Mesendoderm (in vitro differentiated cells): Measurements from ENCODE around the gene AP4S1.
A peak's percentile ranks its signal among the peaks of the same experiment; 100 is the strongest.

ENCODE experiments used
- DNase-seq: peaks from one replicate; pipeline ENCODE4 v3.0.0; 2013
- H2AK5ac ChIP-seq: 2 replicates; pipeline ENCODE4 v1.6.1; 2013; ENCODE audit warnings: low read length, inconsistent platforms
- H2BK120ac ChIP-seq: 2 replicates; pipeline ENCODE4 v1.6.1; 2013; ENCODE audit warnings: low read depth, mild to moderate bottlenecking, low read length, moderate library complexity, mixed read lengths
- H2BK15ac ChIP-seq: replicated peaks from 2 replicates; pipeline ENCODE4 v1.6.1; 2013; ENCODE audit warnings: low read depth, mild to moderate bottlenecking, moderate library complexity
- H2BK5ac ChIP-seq: 2 replicates; pipeline ENCODE4 v1.6.1; 2013; ENCODE audit warnings: low read length, inconsistent platforms
- H3K18ac ChIP-seq: 2 replicates; pipeline ENCODE4 v1.6.1; 2013; ENCODE audit warnings: mild to moderate bottlenecking, low read length, mixed read lengths
- H3K23ac ChIP-seq: one replicate; pipeline ENCODE4 v1.6.1; 2013; ENCODE audit warnings: low read length
- H3K27ac ChIP-seq: 2 replicates; pipeline ENCODE4 v1.5.1; 2013; ENCODE audit warnings: low read depth, mild to moderate bottlenecking, inconsistent platforms, low read length, moderate library complexity
- H3K27me3 ChIP-seq: 2 replicates; pipeline ENCODE4 v1.6.1; 2013; ENCODE audit warnings: low read length, control low read depth, mild to moderate bottlenecking, inconsistent platforms; ENCODE audit not compliant: insufficient read depth, poor library complexity
- H3K36me3 ChIP-seq: 2 replicates; pipeline ENCODE4 v1.6.1; 2013; ENCODE audit warnings: low read length, inconsistent platforms; ENCODE audit not compliant: control insufficient read depth, insufficient read depth
- H3K4ac ChIP-seq: one replicate; pipeline ENCODE4 v1.6.1; 2013; ENCODE audit warnings: low read depth, mild to moderate bottlenecking, low read length, moderate library complexity
- H3K4me1 ChIP-seq: 2 replicates; pipeline ENCODE4 v1.6.1; 2013; ENCODE audit warnings: low read depth, low read length, inconsistent platforms; ENCODE audit not compliant: control insufficient read depth
- H3K4me2 ChIP-seq: 2 replicates; pipeline ENCODE4 v1.6.1; 2013; ENCODE audit warnings: low read length
- H3K4me3 ChIP-seq: 2 replicates; pipeline ENCODE4 v1.5.1; 2013; ENCODE audit warnings: mild to moderate bottlenecking, low read length
- H3K56ac ChIP-seq: one replicate; pipeline ENCODE4 v1.6.1; 2013; ENCODE audit warnings: low read length
- H3K79me1 ChIP-seq: 2 replicates; pipeline ENCODE4 v1.6.1; 2013; ENCODE audit warnings: low read length, inconsistent platforms
- H3K79me2 ChIP-seq: 2 replicates; pipeline ENCODE4 v1.6.1; 2013; ENCODE audit warnings: mild to moderate bottlenecking, low read length; ENCODE audit not compliant: control insufficient read depth, insufficient read depth
- H3K9ac ChIP-seq: 2 replicates; pipeline ENCODE4 v1.6.1; 2013; ENCODE audit warnings: low read length, inconsistent platforms
- H4K5ac ChIP-seq: one replicate; pipeline ENCODE4 v1.6.1; 2013; ENCODE audit warnings: low read length
- H4K8ac ChIP-seq: one replicate; pipeline ENCODE4 v1.6.1; 2013; ENCODE audit warnings: low read depth, mild to moderate bottlenecking, control low read depth, low read length, moderate library complexity
- WGBS: extraction: QIAGEN DNeasy Blood & Tissue Kit; methylation state at CpG from one replicate; pipeline ENCODE4 v1.1.7; 2013; ENCODE audit warnings: low lambda C conversion rate, missing lambda C conversion rate; ENCODE audit not compliant: insufficient coverage; ENCODE audit errors: extremely low coverage; 5-methylcytosine and 5-hydroxymethylcytosine counted together

Gene AP4S1

GRCh38 chr14:30994681-30995620 lies 30.5 kb upstream of the AP4S1 start:
- Histone ChIP-seq H3K18ac (no peak overlapping the region), H4K5ac (no peak overlapping the region), H3K27ac (no peak overlapping the region), H3K4me3 (no peak overlapping the region), H3K56ac (no peak overlapping the region), H2BK5ac (no peak overlapping the region), H3K36me3 (no peaks in the 10 kb centered on the region), H3K79me1 (peaks cover 7% of the 10 kb centered on the region), H3K9ac (no peak overlapping the region), H3K27me3 (no peaks in the 10 kb centered on the region), H2BK15ac (no peak overlapping the region), H2AK5ac (no peak overlapping the region), H3K4me1 (peaks cover 17% of the 10 kb centered on the region), H3K79me2 (peaks cover 71% of the 10 kb centered on the region), H2BK120ac (no peak overlapping the region), H3K23ac (no peak overlapping the region), H3K4ac (no peak overlapping the region), H4K8ac (no peak overlapping the region), H3K4me2 (no peak overlapping the region)
- DNase-seq = no peak
- no CpG with 5 or more reads among the region's 4 CpGs for WGBS

GRCh38 chr14:30995689-30996088 lies 29.8 kb upstream of the AP4S1 start:
- peak overlapping the region; percentile 28 for H4K8ac ChIP-seq
- no CpG with 5 or more reads among the region's 3 CpGs for WGBS
- no peak overlapping the region for H3K56ac ChIP-seq
- no peak for DNase-seq
- H4K5ac ChIP-seq = no peak overlapping the region
- H3K4me2 ChIP-seq = no peak overlapping the region
- no peak overlapping the region for H3K27ac ChIP-seq
- H3K9ac ChIP-seq = peak overlapping the region; percentile 25
- H3K36me3 ChIP-seq = no peaks in the 10 kb centered on the region
- H3K23ac ChIP-seq = no peak overlapping the region
- H3K4me3 ChIP-seq = no peak overlapping the region
- H2BK120ac ChIP-seq = peak overlapping the region; percentile 61
- peaks cover 68% of the 10 kb centered on the region for H3K79me2 ChIP-seq
- no peak overlapping the region for H3K4ac ChIP-seq
- peak overlapping the region; percentile 87 for H3K18ac ChIP-seq
- no peak overlapping the region for H2BK15ac ChIP-seq
- H3K79me1 ChIP-seq = peaks cover 7% of the 10 kb centered on the region
- peaks cover 17% of the 10 kb centered on the region for H3K4me1 ChIP-seq
- no peak overlapping the region for H2AK5ac ChIP-seq
- peak overlapping the region; percentile 17 for H2BK5ac ChIP-seq
- no peaks in the 10 kb centered on the region for H3K27me3 ChIP-seq

- no peak overlapping the region for H3K4ac ChIP-seq
- no CpG with 5 or more reads among the region's 4 CpGs for WGBS
- H3K18ac ChIP-seq = no peak overlapping the region
- peak overlapping the region; percentile 83 for H2BK5ac ChIP-seq
- H3K4me2 ChIP-seq = no peak overlapping the region
- H3K79me1 ChIP-seq = peaks cover 7% of the 10 kb centered on the region
- no peak overlapping the region for H2BK120ac ChIP-seq
- peaks cover 20% of the 10 kb centered on the region for H3K4me1 ChIP-seq
- H4K5ac ChIP-seq = no peak overlapping the region
- DNase-seq = peak; percentile 70
- H2AK5ac ChIP-seq = peak overlapping the region; percentile 18
- H3K27ac ChIP-seq = peak overlapping the region; percentile 63
- peak overlapping the region; percentile 20 for H3K9ac ChIP-seq
- peaks cover 68% of the 10 kb centered on the region for H3K79me2 ChIP-seq
- no peaks in the 10 kb centered on the region for H3K27me3 ChIP-seq
- H3K36me3 ChIP-seq = no peaks in the 10 kb centered on the region
- H4K8ac ChIP-seq = no peak overlapping the region
- no peak overlapping the region for H3K4me3 ChIP-seq
- no peak overlapping the region for H3K23ac ChIP-seq
- no peak overlapping the region for H2BK15ac ChIP-seq
- peak overlapping the region; percentile 71 for H3K56ac ChIP-seq
Observed at GRCh38 chr14:30996892-30997659, 28.4 kb upstream of the AP4S1 start.

- H3K36me3 ChIP-seq = no peaks in the 10 kb centered on the region
- H3K4me2 ChIP-seq = no peak overlapping the region
- H4K8ac ChIP-seq = no peak overlapping the region
- no peak overlapping the region for H2AK5ac ChIP-seq
- H4K5ac ChIP-seq = no peak overlapping the region
- peaks cover 7% of the 10 kb centered on the region for H3K79me1 ChIP-seq
- H3K79me2 ChIP-seq = peaks cover 65% of the 10 kb centered on the region
- H2BK15ac ChIP-seq = no peak overlapping the region
- no peak overlapping the region for H3K4ac ChIP-seq
- no peak overlapping the region for H3K4me3 ChIP-seq
- H3K56ac ChIP-seq = peak overlapping the region; percentile 71
- peak overlapping the region; percentile 83 for H2BK5ac ChIP-seq
- no peak overlapping the region for H3K18ac ChIP-seq
- no CpG with 5 or more reads among the region's 1 CpG for WGBS
- no peak overlapping the region for H3K9ac ChIP-seq
- no peak overlapping the region for H2BK120ac ChIP-seq
- H3K4me1 ChIP-seq = peaks cover 18% of the 10 kb centered on the region
- peak overlapping the region; percentile 37 for H3K27ac ChIP-seq
- H3K27me3 ChIP-seq = no peaks in the 10 kb centered on the region
- peak; percentile 86 for DNase-seq
- no peak overlapping the region for H3K23ac ChIP-seq
Observed at GRCh38 chr14:30998100-30998706, 27.2 kb upstream of the AP4S1 start.

- WGBS = no CpG with 5 or more reads among the region's 6 CpGs
Observed at GRCh38 chr14:30999038-30999773, 26.2 kb upstream of the AP4S1 start.

More at GRCh38 chr14:30999038-30999773, 26.2 kb upstream of the AP4S1 start:
- no peak overlapping the region for H3K9ac ChIP-seq
- no peak overlapping the region for H3K4me3 ChIP-seq
- peaks cover 68% of the 10 kb centered on the region for H3K79me2 ChIP-seq
- peaks cover 7% of the 10 kb centered on the region for H3K79me1 ChIP-seq
- H3K4me1 ChIP-seq = peaks cover 18% of the 10 kb centered on the region
- no peak overlapping the region for H2AK5ac ChIP-seq
- no peaks in the 10 kb centered on the region for H3K36me3 ChIP-seq
- H3K4ac ChIP-seq = no peak overlapping the region
- H2BK15ac ChIP-seq = no peak overlapping the region
- H2BK5ac ChIP-seq = no peak overlapping the region
- H3K56ac ChIP-seq = no peak overlapping the region
- no peak overlapping the region for H3K4me2 ChIP-seq
- no peak overlapping the region for H3K27ac ChIP-seq
- no peak overlapping the region for H4K8ac ChIP-seq
- H4K5ac ChIP-seq = no peak overlapping the region
- H3K27me3 ChIP-seq = no peaks in the 10 kb centered on the region
- no peak overlapping the region for H3K23ac ChIP-seq
- no peak overlapping the region for H2BK120ac ChIP-seq
- H3K18ac ChIP-seq = no peak overlapping the region
- no peak for DNase-seq
